ENCODE results near the gene SERP2.

The SERP2 gene

GRCh38 chr13:44340508-44340907 lies 33.1 kb upstream of the SERP2 start:
- no peak for DNase-seq (ENCODE audit: extremely low read depth, insufficient read length)
- Histone ChIP-seq H3K4me3 (replicated peaks; ENCODE audit: low read depth, low read length) (no peak overlapping the region), H3K36me3 (ENCODE audit: control insufficient read depth, insufficient read depth, low read length) (no peaks in the 10 kb centered on the region), H3K27me3 (replicated peaks; ENCODE audit: control insufficient read depth, insufficient read depth, low read length) (no peaks in the 10 kb centered on the region; the same call in 1 of the 2 replicates)
- TF ChIP-seq CTCF (IDR thresholded peaks at IDR 0.05; ENCODE audit: insufficient read depth, low read length, poor library complexity, severe bottlenecking): no peak

- H3K4me3 ChIP-seq (replicated peaks; ENCODE audit: low read depth, low read length): no peak overlapping the region
- TF ChIP-seq CTCF (IDR thresholded peaks at IDR 0.05; ENCODE audit: insufficient read depth, low read length, poor library complexity, severe bottlenecking): no peak
- H3K36me3 ChIP-seq (ENCODE audit: control insufficient read depth, insufficient read depth, low read length): no peaks in the 10 kb centered on the region
- H3K27me3 ChIP-seq (replicated peaks; ENCODE audit: control insufficient read depth, insufficient read depth, low read length): no peaks in the 10 kb centered on the region
- DNase-seq (ENCODE audit: extremely low read depth, insufficient read length): no peak
Observed at GRCh38 chr13:44342741-44343140, 30.9 kb upstream of the SERP2 start.

GRCh38 chr13:44346534-44346933 lies 27.1 kb upstream of the SERP2 start:
- TF ChIP-seq CTCF (IDR thresholded peaks at IDR 0.05; ENCODE audit: insufficient read depth, low read length, poor library complexity, severe bottlenecking): no peak
- no peak for DNase-seq (ENCODE audit: extremely low read depth, insufficient read length)
- H3K27me3 ChIP-seq (replicated peaks; ENCODE audit: control insufficient read depth, insufficient read depth, low read length): no peaks in the 10 kb centered on the region
- no peak overlapping the region for H3K4me3 ChIP-seq (replicated peaks; ENCODE audit: low read depth, low read length)
- H3K36me3 ChIP-seq (ENCODE audit: control insufficient read depth, insufficient read depth, low read length): no peaks in the 10 kb centered on the region

GRCh38 chr13:44347301-44347700 lies 26.3 kb upstream of the SERP2 start:
- no peak overlapping the region for H3K4me3 ChIP-seq (replicated peaks; ENCODE audit: low read depth, low read length)
- no peak for TF ChIP-seq CTCF (IDR thresholded peaks at IDR 0.05; ENCODE audit: insufficient read depth, low read length, poor library complexity, severe bottlenecking)
- no peaks in the 10 kb centered on the region for H3K27me3 ChIP-seq (replicated peaks; ENCODE audit: control insufficient read depth, insufficient read depth, low read length)
- H3K36me3 ChIP-seq (ENCODE audit: control insufficient read depth, insufficient read depth, low read length): no peaks in the 10 kb centered on the region
- no peak for DNase-seq (ENCODE audit: extremely low read depth, insufficient read length)

- no peak for TF ChIP-seq CTCF (IDR thresholded peaks at IDR 0.05; ENCODE audit: insufficient read depth, low read length, poor library complexity, severe bottlenecking)
- Histone ChIP-seq H3K27me3 (replicated peaks; ENCODE audit: control insufficient read depth, insufficient read depth, low read length) (no peaks in the 10 kb centered on the region), H3K4me3 (replicated peaks; ENCODE audit: low read depth, low read length) (no peak overlapping the region), H3K36me3 (ENCODE audit: control insufficient read depth, insufficient read depth, low read length) (no peaks in the 10 kb centered on the region)
- DNase-seq (ENCODE audit: extremely low read depth, insufficient read length): no peak
Observed at GRCh38 chr13:44347949-44348348, 25.7 kb upstream of the SERP2 start.

- H3K27me3 ChIP-seq (replicated peaks; ENCODE audit: control insufficient read depth, insufficient read depth, low read length): no peaks in the 10 kb centered on the region
- no peaks in the 10 kb centered on the region for H3K36me3 ChIP-seq (ENCODE audit: control insufficient read depth, insufficient read depth, low read length)
- TF ChIP-seq CTCF (IDR thresholded peaks at IDR 0.05; ENCODE audit: insufficient read depth, low read length, poor library complexity, severe bottlenecking): no peak
- H3K4me3 ChIP-seq (replicated peaks; ENCODE audit: low read depth, low read length): no peak overlapping the region
- no peak for DNase-seq (ENCODE audit: extremely low read depth, insufficient read length)
Observed at GRCh38 chr13:44350775-44351504, 22.7 kb upstream of the SERP2 start.
